Body of pancreas (tissue), 4 donors: Measurements from ENCODE around the gene TUT1.

Experiments
- POLR2A ChIP-seq, 3 donors: fragments of 450-650 bp; IDR thresholded peaks; one replicate each; pipeline ENCODE4 v1.6.1; 2016; ENCODE audit warnings: antibody characterized with exemption in 3 of 3, mild to moderate bottlenecking in 2 of 3
- TF ChIP-seq, protein P1 (sequence below), 7 experiments: fragments of 450-650 bp in 4 of 7; fragments of 200-600 bp in 3 of 7; sonication (generic) in 3 of 7; IDR thresholded peaks; one replicate each; pipeline ENCODE4 v1.5.1; 2016 to 2019; ENCODE audit warnings: antibody characterized with exemption in 7 of 7

DNA sequence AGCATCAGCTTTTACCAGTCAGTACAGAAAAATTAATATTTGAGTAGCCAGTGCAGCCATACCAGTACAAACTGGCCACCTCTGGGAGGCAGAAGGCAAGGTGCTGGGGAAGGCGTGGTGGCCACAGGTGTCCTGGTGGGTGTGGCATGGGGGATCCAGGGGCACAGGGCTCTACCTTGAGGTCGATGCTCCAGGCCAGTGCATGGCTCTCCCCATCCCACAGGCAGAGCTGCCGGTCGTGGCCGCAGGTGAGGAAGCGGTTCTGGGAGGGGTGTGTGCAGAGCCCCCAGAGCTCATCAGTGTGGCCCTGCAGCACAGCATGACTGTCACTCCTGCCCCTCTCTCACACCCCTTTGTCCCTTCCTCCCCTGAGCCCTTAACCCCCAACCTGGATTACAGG is 14.1 kb upstream of the TUT1 start:
- TF ChIP-seq, protein P1, sequence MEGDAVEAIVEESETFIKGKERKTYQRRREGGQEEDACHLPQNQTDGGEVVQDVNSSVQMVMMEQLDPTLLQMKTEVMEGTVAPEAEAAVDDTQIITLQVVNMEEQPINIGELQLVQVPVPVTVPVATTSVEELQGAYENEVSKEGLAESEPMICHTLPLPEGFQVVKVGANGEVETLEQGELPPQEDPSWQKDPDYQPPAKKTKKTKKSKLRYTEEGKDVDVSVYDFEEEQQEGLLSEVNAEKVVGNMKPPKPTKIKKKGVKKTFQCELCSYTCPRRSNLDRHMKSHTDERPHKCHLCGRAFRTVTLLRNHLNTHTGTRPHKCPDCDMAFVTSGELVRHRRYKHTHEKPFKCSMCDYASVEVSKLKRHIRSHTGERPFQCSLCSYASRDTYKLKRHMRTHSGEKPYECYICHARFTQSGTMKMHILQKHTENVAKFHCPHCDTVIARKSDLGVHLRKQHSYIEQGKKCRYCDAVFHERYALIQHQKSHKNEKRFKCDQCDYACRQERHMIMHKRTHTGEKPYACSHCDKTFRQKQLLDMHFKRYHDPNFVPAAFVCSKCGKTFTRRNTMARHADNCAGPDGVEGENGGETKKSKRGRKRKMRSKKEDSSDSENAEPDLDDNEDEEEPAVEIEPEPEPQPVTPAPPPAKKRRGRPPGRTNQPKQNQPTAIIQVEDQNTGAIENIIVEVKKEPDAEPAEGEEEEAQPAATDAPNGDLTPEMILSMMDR (IDR thresholded peaks at IDR 0.05) = no peak
- no peak for TF ChIP-seq POLR2A (IDR thresholded peaks at IDR 0.05)
